Nucleus accumbens (tissue), 56 donors: Measurements from ENCODE around the gene CSNK1A1.
"Not testable (repeated sequence)": the region's sequence is repeated elsewhere in the genome, so short reads cannot be mapped to it uniquely, and the experiment has no call there.

Experiments used
- DNase-seq, 56 donors: peaks; one replicate each; lab custom pipeline; 2025; lab: John Stamatoyannopoulos, UW

Gene CSNK1A1

GRCh38 chr5:149535787-149536186 is 15.5 kb downstream of the CSNK1A1 start:
- not testable (repeated sequence) for DNase-seq

- no peak for DNase-seq
Measured at GRCh38 chr5:149532413-149532812, 18.8 kb downstream of the CSNK1A1 start.

DNA sequence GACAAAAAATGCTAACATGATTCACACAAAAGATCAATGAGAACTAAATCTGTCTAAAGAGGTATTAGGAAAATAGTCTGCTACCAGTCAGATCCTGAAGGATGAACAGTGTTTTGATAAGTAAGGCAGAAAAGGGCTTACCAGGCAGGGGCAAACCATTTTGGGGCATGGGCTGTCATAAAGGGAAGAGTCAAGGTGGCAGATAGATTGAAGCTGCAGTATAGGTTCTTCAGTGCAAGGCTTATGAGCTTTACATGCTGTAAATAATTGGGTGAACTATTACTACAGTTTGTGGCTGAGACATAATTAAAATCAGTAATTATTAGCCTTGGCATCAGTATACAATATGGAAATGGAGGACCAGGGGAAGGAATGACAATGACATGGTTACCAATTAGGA is 21.8 kb downstream of the CSNK1A1 start:
- DNase-seq, result no peak

GRCh38 chr5:149528281-149529060 is 22.8 kb downstream of the CSNK1A1 start:
- DNase-seq, result no peak

DNA sequence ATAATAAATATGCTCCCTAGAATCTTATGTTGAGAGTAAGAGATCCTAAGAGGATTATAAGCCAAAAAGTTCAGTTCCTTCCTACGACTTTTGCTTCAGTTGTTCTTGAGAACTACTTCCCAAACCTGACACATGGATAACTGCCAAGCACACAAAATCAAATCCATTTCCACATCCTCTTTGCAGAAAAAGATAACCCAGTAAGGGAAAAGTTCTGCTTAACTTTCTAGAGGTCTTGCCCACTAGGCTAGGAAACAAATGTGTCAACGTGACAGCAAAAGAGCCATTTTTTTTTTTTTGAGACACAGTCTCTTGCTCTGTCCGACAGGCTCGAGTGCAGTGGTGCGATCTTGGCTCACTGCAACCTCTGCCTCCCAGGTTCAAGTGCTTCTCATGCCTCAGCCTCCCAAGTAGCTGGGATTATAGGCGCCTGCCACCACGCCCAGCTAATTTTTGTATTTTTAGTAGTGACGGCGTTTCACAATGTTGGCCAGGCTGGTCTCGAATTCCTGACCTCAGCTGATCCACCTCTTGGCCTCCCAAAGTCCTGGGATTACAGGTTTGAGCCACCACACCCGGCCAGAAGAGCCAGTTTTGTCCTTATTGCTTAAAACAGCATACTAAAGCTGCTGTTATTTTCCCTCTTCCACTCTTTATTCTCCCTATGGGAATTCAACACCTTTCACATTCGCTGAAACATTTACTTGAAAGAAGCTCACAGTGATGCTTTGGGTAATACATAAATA is 24.2 kb downstream of the CSNK1A1 start:
- DNase-seq, result no peak

DNA sequence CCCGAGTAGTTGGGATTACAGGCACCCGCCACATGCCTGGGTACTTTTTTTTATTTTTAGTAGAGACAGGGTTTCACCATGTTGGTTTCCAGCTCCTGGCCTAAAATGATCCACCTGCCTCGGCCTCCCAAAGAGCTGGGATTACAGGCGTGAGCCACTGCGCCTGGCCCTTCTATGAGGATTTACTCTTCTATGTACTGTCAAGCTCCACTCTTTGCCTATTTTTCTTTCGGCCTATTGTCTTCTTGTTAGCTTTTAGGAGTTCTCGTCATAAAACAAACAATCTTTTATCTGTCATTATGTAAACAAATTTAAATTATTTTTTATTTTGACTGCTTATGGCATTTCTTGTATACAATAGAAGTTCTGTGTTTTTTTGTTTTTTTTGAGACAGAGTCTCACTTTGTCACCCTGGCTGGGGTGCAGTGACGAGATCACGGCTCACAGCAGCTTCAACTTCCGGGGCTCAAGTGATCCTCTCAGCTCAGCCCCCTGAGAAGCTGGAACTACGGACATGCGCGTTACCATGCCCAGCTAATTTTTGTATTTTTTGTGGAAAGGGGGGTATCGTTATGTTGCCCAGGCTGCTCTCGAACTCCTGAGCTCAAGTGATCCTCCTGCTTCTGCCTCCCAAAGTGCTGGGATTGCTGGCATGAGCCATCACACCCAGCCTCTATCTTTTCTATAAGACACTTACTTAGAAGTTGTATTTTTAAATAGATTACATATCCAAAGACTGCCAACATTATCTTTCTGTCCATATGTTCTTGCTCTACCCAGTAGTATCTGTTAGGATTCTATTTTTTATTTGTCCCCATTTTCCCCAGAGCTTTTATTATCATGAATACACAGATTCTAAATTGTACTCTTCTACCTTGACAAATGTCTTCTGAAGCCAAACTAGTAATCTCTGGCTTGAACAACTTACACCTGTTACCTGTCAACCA is 29.2 kb downstream of the CSNK1A1 start:
- peak in 2 of 56 donors; percentile 6 to 22 for DNase-seq

- no peak for DNase-seq
Measured at GRCh38 chr5:149519601-149520000, 31.6 kb downstream of the CSNK1A1 start.

DNA sequence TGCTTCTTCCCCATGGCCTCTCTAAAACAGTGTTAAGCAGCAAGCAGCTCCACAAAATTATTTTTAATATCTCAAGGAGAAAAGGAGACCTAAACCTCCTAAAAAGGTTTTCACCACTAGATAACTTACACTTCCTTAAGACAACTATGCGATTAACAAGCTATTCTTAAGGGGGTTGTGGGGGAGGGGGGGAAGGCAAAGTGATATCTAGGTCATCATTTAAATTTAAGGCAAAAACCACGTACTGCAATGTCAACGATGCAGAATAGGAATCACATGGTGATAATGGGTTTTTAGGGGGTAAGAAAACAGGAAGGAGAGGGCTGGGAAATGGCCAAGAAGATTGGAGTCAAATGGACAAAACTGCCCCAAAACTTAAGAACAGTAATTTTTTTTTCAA is 32.6 kb downstream of the CSNK1A1 start:
- no peak for DNase-seq

GRCh38 chr5:149517461-149518122 is 33.6 kb downstream of the CSNK1A1 start:
- DNase-seq, result peak in 25 of 56 donors; percentile 2 to 46 (median 14)

- DNase-seq, result no peak
Measured at GRCh38 chr5:149514512-149514911, 36.7 kb downstream of the CSNK1A1 start.

DNA sequence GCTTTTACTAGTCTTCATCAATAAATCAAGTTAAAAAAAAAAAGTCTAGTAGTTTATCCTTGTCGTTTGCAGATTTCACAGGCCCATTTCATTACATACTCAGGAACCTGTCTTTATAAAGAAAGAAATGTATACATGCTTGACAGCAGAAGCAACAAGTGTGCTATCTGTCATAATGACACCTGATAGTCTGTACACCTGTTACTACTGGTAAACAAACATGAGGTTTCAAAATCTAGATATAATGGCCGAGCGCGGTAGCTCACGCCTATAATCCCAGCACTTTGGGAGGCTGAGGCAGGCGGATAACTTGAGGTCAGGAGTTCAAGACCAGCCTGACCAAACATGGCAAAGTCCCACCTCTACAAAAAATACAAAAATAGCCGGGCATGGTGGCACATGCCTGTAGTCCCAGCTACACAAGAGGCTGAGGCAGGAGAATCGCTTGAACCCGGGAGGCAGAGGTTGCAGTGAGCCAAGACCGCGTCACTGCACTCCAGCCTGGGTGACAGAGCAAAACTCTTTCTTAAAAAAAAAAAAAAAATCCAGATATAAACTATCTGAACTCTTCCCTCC is 37.8 kb downstream of the CSNK1A1 start:
- not testable (repeated sequence) for DNase-seq

- no peak for DNase-seq
Measured at GRCh38 chr5:149510136-149510535, 41.1 kb downstream of the CSNK1A1 start.

GRCh38 chr5:149504677-149505076 is 46.6 kb downstream of the CSNK1A1 start:
- DNase-seq, result no peak

GRCh38 chr5:149503006-149503405 is 48.2 kb downstream of the CSNK1A1 start:
- DNase-seq, result no peak

DNA sequence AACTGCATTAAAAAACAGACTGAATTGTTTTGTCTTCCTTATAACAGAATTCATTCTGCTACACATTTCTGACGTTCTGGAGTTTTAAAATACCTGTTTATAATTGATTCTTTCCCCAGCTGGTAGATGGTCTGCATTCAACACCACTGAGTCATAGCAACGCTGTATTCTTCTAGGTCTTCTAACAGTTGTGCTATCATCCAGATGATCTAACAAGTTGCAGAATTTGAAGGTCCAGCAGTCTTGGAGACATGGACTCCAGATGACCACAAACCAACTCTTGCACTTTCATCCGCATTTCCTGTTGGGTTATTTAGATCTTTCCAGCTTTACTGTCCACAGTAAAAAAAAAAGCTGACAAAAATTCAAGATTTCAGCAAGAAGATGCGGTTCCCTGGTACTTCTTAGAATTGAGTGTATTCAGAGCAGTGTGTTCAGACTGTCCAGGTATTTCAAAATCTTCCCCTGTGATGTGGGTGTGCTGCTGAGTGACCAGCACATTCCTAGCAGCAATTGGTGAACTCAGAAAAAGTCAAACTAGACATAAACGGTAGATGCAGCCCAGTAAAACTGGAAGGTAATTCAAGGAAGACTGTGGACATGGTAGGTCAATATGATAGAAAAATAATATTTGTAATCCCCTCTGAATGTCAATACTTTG is 50.2 kb downstream of the CSNK1A1 start:
- no peak for DNase-seq

DNA sequence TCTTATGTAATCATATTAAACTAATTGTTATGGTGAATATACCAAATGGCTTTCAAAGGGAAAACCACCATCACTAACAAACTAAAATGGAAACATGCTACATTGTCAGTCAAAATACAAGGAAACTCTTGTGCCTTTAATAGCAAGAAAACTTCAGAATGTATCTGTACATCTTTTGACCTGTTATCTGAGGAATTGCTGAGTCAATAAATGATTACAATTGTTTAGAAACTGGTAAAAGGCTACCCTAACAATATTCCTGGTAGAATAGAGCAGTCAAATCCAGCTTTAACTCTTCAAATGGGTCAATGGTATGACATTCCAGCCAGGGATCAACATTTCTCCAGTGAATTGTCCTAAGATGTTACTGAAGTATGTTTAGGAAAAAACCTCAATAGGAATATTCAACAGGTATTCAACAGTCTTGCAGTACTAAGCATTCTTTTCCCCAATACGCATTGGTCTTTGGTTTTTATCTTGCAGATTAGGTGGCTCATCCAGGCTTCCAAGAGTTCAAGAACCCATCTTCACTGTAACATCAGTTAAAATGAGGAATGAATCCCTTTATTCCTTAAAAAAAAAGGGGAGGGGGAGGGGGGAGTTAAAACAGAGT is 52.4 kb downstream of the CSNK1A1 start:
- no peak for DNase-seq

- DNase-seq, result no peak
Measured at GRCh38 chr5:149497357-149497756, 53.9 kb downstream of the CSNK1A1 start.

- DNase-seq, result no peak
Measured at GRCh38 chr5:149496917-149497316, 54.3 kb downstream of the CSNK1A1 start.

DNA sequence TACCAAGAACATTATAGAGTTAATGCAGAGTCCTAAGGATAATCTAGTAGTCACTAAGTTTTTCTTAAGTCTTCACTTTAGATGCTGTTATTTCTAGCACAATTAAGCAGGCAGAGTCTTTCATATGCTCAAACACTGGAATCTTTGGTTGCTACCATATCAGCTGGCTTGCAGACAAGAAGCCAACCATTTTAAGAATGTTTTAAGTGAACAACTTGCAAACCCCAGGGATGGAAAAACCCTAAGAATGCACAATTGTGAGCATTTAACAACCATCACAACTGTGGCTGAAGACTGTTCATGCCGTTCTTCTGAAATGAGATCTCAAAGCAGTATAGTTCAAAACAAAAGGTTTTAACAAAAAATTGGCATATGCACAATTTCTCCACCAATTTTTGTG is 55.1 kb downstream of the CSNK1A1 start:
- no peak for DNase-seq
